ENCODE results near the gene KLHL36. TPM values are rescaled to one million over a fixed set of nuclear protein-coding genes. Genes with fewer than 3 reads are reported as not detected.

Gene KLHL36
- total RNA-seq, 1 donor from 2014 or later, result 56.3 TPM

DNA sequence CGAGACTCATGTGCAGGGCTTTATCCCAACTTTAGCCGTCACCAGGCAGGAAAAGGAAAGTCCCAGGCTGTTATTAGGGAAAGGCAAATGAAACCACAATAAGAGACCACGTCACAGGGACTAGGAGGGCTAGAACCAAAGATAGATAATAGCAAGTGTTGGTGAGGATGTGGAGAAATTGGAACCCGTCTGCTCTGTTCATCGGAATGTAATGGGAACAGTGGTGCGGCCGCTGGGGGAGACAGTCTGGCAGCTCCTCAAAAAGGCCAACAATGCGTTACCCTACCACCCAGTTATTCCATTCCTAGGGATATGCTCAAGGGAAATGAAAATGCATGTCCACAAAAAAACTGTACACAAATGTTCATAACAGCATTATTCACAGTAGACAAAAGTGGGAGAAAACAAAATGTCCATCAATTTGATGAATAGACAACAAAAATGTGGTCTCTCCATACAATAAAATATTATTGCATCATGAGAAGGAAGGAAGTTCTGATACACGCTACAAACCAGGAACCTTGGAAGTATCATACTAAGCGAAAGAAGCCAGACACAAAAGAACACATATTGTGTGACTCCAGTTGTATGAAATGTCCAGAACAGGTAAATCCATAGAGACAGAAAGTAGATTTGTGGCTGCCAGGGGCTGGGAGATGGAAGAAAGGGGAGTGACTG, 32.0 kb downstream of the KLHL36 start:
- intact Hi-C loops (cut with DNase I), result no loop called here
- no peak for ATAC-seq
- H3K4me1 ChIP-seq, result no peaks in the 10 kb centered on the region
- no peak overlapping the region for H3K4me3 ChIP-seq
- TF ChIP-seq, protein P1, sequence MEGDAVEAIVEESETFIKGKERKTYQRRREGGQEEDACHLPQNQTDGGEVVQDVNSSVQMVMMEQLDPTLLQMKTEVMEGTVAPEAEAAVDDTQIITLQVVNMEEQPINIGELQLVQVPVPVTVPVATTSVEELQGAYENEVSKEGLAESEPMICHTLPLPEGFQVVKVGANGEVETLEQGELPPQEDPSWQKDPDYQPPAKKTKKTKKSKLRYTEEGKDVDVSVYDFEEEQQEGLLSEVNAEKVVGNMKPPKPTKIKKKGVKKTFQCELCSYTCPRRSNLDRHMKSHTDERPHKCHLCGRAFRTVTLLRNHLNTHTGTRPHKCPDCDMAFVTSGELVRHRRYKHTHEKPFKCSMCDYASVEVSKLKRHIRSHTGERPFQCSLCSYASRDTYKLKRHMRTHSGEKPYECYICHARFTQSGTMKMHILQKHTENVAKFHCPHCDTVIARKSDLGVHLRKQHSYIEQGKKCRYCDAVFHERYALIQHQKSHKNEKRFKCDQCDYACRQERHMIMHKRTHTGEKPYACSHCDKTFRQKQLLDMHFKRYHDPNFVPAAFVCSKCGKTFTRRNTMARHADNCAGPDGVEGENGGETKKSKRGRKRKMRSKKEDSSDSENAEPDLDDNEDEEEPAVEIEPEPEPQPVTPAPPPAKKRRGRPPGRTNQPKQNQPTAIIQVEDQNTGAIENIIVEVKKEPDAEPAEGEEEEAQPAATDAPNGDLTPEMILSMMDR (IDR thresholded peaks at IDR 0.05), result no peak
- H3K27ac ChIP-seq, result no peak overlapping the region
- H3K27me3 ChIP-seq, result no peaks in the 10 kb centered on the region
- peak; percentile 18 for DNase-seq
- H3K36me3 ChIP-seq, result no peaks in the 10 kb centered on the region
- no peaks in the 10 kb centered on the region for H3K9me3 ChIP-seq

DNA sequence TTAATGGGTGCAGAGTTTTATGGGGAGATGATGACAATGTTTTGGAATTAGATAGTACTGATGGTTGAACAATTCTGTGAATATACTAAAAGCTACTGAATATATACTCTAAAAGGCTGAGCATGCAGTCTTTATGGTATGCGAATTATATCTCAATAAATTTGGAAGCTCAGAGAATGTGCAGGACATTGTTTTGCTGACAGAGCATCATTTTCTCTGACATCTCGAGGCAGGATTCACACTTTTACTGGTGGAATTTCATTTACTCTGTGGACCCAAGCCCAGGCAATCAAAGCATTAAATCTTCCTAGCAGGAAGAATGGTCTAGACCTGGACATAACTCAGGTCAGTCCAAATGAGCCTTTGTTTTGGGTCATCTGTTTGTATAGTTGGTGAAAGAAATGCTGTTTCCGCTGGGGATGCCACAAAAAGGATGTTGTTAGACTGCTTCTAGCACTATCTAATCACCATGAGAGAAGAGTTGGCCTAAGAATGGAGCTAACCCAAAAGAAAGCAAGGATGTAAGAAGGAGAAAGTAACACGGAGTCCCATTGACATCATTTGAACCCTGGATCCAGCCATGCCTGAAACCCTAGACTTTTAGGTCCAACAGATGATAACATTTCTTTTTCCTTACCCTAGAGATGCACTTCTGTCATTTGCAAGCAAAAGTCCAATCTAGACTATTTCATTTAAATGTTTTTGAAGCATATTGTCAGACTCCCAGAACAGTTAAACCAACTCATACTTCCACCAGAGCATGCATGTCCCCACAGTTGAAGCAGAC, 32.7 kb downstream of the KLHL36 start:
- H3K27ac ChIP-seq, result no peak overlapping the region
- H3K4me3 ChIP-seq, result no peak overlapping the region
- ATAC-seq (no peak), DNase-seq (no peak)
- intact Hi-C loops (cut with DNase I), result no loop called here
- TF ChIP-seq, protein P1 (IDR thresholded peaks at IDR 0.05), result no peak
- H3K4me1 ChIP-seq, result no peaks in the 10 kb centered on the region
- H3K36me3 ChIP-seq, result no peaks in the 10 kb centered on the region
- no peaks in the 10 kb centered on the region for H3K27me3 ChIP-seq
- H3K9me3 ChIP-seq, result no peaks in the 10 kb centered on the region

DNA sequence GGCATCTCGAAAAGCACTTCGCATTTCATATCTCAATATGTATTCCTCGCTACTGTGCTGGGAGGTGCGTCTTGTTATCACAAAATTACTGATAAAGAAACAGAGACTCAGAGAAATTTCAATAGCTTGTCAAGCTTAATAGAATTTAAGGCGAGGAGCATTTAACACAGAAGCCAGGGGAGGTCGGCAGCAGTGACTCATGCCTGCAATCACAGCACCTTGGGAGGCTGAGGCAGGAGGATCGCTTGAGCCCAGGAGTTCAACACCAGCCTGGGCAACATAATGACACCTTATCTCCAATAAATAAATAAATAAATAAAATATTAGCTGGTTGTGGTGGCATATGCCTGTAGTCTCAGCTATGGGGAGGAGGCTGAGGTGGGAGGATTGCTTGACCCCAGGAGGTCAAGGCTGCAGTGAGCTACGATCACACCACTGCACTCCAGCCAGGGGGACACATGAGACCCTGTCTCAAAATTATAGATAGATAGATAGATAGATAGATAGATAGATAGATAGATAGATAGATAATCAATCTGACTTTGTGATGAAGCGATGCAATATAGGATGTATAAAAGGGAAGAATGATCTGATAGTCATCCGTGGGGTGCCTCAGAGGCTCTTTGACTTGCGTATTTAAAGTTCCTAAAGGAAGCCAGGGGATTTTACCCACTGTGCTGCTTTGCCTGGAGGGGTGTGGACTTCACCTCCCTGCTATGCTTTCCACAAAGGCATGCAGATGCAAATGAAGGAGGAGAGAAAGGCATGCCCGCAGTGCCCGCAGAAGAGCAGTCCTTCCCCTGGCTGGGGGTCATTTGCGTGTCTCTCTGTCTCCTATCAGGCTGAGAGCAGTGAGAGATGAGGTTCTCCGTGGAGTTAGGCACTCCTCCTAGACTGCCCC, 35.6 kb downstream of the KLHL36 start:
- TF ChIP-seq, protein P1 (IDR thresholded peaks at IDR 0.05), result no peak
- no peaks in the 10 kb centered on the region for H3K36me3 ChIP-seq
- H3K27ac ChIP-seq, result no peak overlapping the region
- no peaks in the 10 kb centered on the region for H3K27me3 ChIP-seq
- H3K4me1 ChIP-seq, result no peaks in the 10 kb centered on the region
- ATAC-seq (no peak), DNase-seq (no peak)
- no peaks in the 10 kb centered on the region for H3K9me3 ChIP-seq
- H3K4me3 ChIP-seq, result no peak overlapping the region
- intact Hi-C loops (cut with DNase I), result no loop called here

DNA sequence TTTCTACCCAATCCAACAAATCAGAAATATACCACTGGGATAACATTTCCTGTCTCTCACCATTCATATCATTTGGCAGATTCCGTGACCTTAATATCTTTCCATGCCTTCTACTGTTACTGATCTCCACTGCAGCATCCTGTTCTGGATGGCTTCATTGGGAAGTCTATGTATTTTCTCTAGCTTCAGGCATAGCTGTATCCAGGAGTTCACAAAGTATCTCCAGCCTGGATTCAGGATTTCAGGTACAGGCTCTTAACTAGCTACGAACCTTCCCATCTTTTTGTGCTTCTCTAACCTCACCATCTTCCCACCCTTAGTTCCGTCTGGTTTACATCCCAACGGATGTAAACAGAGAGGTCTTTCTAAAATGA, 36.3 kb downstream of the KLHL36 start:
- no peaks in the 10 kb centered on the region for H3K4me1 ChIP-seq
- ATAC-seq (no peak), DNase-seq (no peak)
- intact Hi-C loops (cut with DNase I), result no loop called here
- H3K27me3 ChIP-seq, result no peaks in the 10 kb centered on the region
- no peaks in the 10 kb centered on the region for H3K9me3 ChIP-seq
- no peaks in the 10 kb centered on the region for H3K36me3 ChIP-seq
- no peak overlapping the region for H3K4me3 ChIP-seq
- H3K27ac ChIP-seq, result no peak overlapping the region
- TF ChIP-seq, protein P1 (IDR thresholded peaks at IDR 0.05), result no peak

DNA sequence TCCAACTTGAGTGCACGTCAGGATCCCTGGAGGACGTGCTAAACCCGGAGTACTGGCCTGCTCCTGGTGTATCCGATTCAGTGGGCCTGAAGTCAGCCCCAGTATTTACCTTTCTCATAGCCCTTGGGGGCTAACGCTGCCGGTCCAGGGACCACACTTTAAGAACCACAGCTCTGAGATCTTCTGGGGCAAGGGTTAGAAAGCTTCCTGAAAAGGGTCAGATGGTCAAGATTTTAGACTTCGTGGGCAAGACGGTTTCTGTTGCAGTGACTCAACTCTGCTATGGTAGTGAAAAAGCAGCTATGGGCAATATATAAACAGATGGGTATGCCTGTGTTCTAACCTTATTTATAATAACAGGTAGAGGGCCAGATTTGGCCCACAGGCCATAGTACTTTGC, 36.9 kb downstream of the KLHL36 start:
- H3K27me3 ChIP-seq, result no peaks in the 10 kb centered on the region
- intact Hi-C loops (cut with DNase I), result no loop called here
- no peak overlapping the region for H3K27ac ChIP-seq
- ATAC-seq (no peak), DNase-seq (no peak)
- H3K4me1 ChIP-seq, result no peaks in the 10 kb centered on the region
- TF ChIP-seq, protein P1 (IDR thresholded peaks at IDR 0.05), result no peak
- H3K4me3 ChIP-seq, result no peak overlapping the region
- no peaks in the 10 kb centered on the region for H3K9me3 ChIP-seq
- H3K36me3 ChIP-seq, result no peaks in the 10 kb centered on the region
